CD4-positive, CD25-positive, alpha-beta regulatory T cell (primary cell): ENCODE measurements around the gene R3HDM2. TPM values are rescaled to one million over a fixed set of nuclear protein-coding genes. Genes with fewer than 3 reads are reported as not detected.

Source experiments
- ATAC-seq, 2 donors: fragments of 150-1000 bp; cut with Tn5 transposase; one replicate each; pipeline ENCODE4 v1.10.0; 2021; ENCODE audit warnings: low read depth in 2 of 2, moderate number of reproducible peaks in 2 of 2, moderate library complexity in 1 of 2
- DNase-seq, 3 donors: peaks; one replicate each; pipeline versions ENCODE4 v3.0.0 to v3.0.0-alpha.2; 2012 to 2022; ENCODE audit warnings: mixed read lengths in 1 of 3
- H3K27ac ChIP-seq: one replicate; pipeline ENCODE4 v1.7.0; 2013; ENCODE audit warnings: mild to moderate bottlenecking, low read length; ENCODE audit not compliant: insufficient read depth, poor library complexity, severe bottlenecking
- H3K27me3 ChIP-seq: one replicate; pipeline ENCODE4 v1.7.0; 2013; ENCODE audit warnings: low read length; ENCODE audit not compliant: control insufficient read depth, insufficient read depth
- H3K36me3 ChIP-seq: one replicate; pipeline ENCODE4 v1.7.0; 2013; ENCODE audit warnings: mild to moderate bottlenecking, low read length, moderate library complexity; ENCODE audit not compliant: control insufficient read depth, insufficient read depth
- H3K4me1 ChIP-seq: 2 replicates; pipeline ENCODE4 v1.7.0; 2013; ENCODE audit warnings: mild to moderate bottlenecking, low read length; ENCODE audit not compliant: insufficient read depth, control insufficient read depth, poor library complexity, severe bottlenecking
- H3K4me3 ChIP-seq: one replicate; pipeline ENCODE4 v1.7.0; 2013; ENCODE audit warnings: low read depth, mild to moderate bottlenecking, low read length, moderate library complexity
- H3K9me3 ChIP-seq, 2 experiments: 1 replicate in 1 of 2; 2 replicates in 1 of 2; pipeline ENCODE4 v1.7.0; 2013; ENCODE audit warnings: low read length in 2 of 2, mild to moderate bottlenecking in 1 of 2, moderate library complexity in 1 of 2; ENCODE audit not compliant: control insufficient read depth in 2 of 2
- H3K27ac Mint-ChIP-seq, 3 donors: one replicate each; pipeline ENCODE4 v1.8.0; 2020 to 2022; ENCODE audit warnings: mild to moderate bottlenecking in 3 of 3, mixed read lengths in 3 of 3, moderate library complexity in 2 of 3
- H3K27me3 Mint-ChIP-seq: one replicate; pipeline ENCODE4 v1.8.0; 2022; ENCODE audit warnings: mild to moderate bottlenecking, mixed read lengths
- H3K36me3 Mint-ChIP-seq: one replicate; pipeline ENCODE4 v1.8.0; 2020; ENCODE audit warnings: mixed read lengths
- H3K4me1 Mint-ChIP-seq, 4 donors: one replicate each; pipeline ENCODE4 v1.8.0; 2020 to 2022; ENCODE audit warnings: mixed read lengths in 4 of 4, mild to moderate bottlenecking in 1 of 4
- H3K4me3 Mint-ChIP-seq, 4 donors: one replicate each; pipeline ENCODE4 v1.8.0; 2020 to 2022; ENCODE audit warnings: mild to moderate bottlenecking in 4 of 4, mixed read lengths in 4 of 4, moderate library complexity in 3 of 4
- H3K9me3 Mint-ChIP-seq, 7 donors: one replicate each; pipeline ENCODE4 v1.8.0; 2020 to 2022; ENCODE audit warnings: mixed read lengths in 7 of 7, mild to moderate bottlenecking in 3 of 7, moderate library complexity in 2 of 7
- polyA plus RNA-seq, 4 donors: library from polyadenylated mRNA; unstranded; fragments of 300-500 nt; fragmentation: Illumina TruSeq; gene quantifications; one replicate each; pipeline ENCODE4 v1.2.3, GENCODE V29; 2021
- total RNA-seq: library from RNA; stranded (reverse); gene quantifications from one replicate; pipeline ENCODE4 v1.2.3, GENCODE V29; 2022

R3HDM2 gene
- total and polyA plus RNA-seq, 5 donors from 2014 or later = 6.0 to 115 (median 8.1) TPM

- no peak for ATAC-seq
- H3K4me3 Mint-ChIP-seq = peak overlapping the region in 3 of 4 donors; percentile 56 to 71 (median 66)
- DNase-seq = no peak
- Histone ChIP-seq H3K27me3 (no peaks in the 10 kb centered on the region), H3K36me3 (no peaks in the 10 kb centered on the region), H3K4me1 (peaks cover 15% of the 10 kb centered on the region), H3K4me3 (no peak overlapping the region), H3K9me3 (no peaks in the 10 kb centered on the region), H3K27ac (no peak overlapping the region)
- H3K27me3 Mint-ChIP-seq = peaks cover 23% of the 10 kb centered on the region
- H3K4me1 Mint-ChIP-seq = peaks cover 5 to 34% (median 18%) of the 10 kb centered on the region in 4 donors
- no peaks in the 10 kb centered on the region for H3K9me3 Mint-ChIP-seq
- no peaks in the 10 kb centered on the region for H3K36me3 Mint-ChIP-seq
- peak overlapping the region in 1 of 3 donors; percentile 71 for H3K27ac Mint-ChIP-seq
Observed at GRCh38 chr12:57455374-57456144, 24.7 kb upstream of the R3HDM2 start.

GRCh38 chr12:57454566-57455373 lies 23.9 kb upstream of the R3HDM2 start, which contains the start of gene INHBE:
TSS of gene INHBE (plus strand) at chr12:57455307. CDS start at chr12:57455537, 230 bp downstream.
- no peaks in the 10 kb centered on the region for H3K9me3 Mint-ChIP-seq
- Histone ChIP-seq H3K9me3 (no peaks in the 10 kb centered on the region), H3K4me3 (no peak within 1 kb of the TSS), H3K36me3 (no peaks in the 10 kb centered on the region), H3K27me3 (no peaks in the 10 kb centered on the region), H3K27ac (no peak within 1 kb of the TSS), H3K4me1 (peaks cover 8% of the 10 kb centered on the region)
- peaks cover 19% of the 10 kb centered on the region for H3K27me3 Mint-ChIP-seq
- ATAC-seq (no peak), DNase-seq (no peak)
- H3K36me3 Mint-ChIP-seq = no peaks in the 10 kb centered on the region
- peaks cover 5 to 27% (median 14%) of the 10 kb centered on the region in 4 donors for H3K4me1 Mint-ChIP-seq
- peak within 1 kb of the TSS in 1 of 3 donors; percentile 71 for H3K27ac Mint-ChIP-seq
- peak within 1 kb of the TSS in 3 of 4 donors; percentile 56 to 71 (median 66) for H3K4me3 Mint-ChIP-seq

GRCh38 chr12:57454213-57454565 lies 23.3 kb upstream of the R3HDM2 start:
- Mint-ChIP-seq H3K4me1 (peaks cover 5 to 21% (median 11%) of the 10 kb centered on the region in 4 donors), H3K27ac (no peak overlapping the region), H3K27me3 (peaks cover 13% of the 10 kb centered on the region), H3K36me3 (no peaks in the 10 kb centered on the region), H3K9me3 (no peaks in the 10 kb centered on the region), H3K4me3 (no peak overlapping the region)
- DNase-seq (no peak), ATAC-seq (no peak)
- no peak overlapping the region for H3K4me3 ChIP-seq
- no peaks in the 10 kb centered on the region for H3K36me3 ChIP-seq
- H3K9me3 ChIP-seq = no peaks in the 10 kb centered on the region
- peaks cover 8% of the 10 kb centered on the region for H3K4me1 ChIP-seq
- H3K27me3 ChIP-seq = no peaks in the 10 kb centered on the region
- H3K27ac ChIP-seq = no peak overlapping the region

GRCh38 chr12:57452937-57453509 lies 22.2 kb upstream of the R3HDM2 start:
- H3K27ac Mint-ChIP-seq = peak overlapping the region in 1 of 3 donors; percentile 44
- DNase-seq (peak in 1 of 3 donors; percentile 40), ATAC-seq (peak; percentile 32 to 46)
- Histone ChIP-seq H3K36me3 (no peaks in the 10 kb centered on the region), H3K9me3 (no peaks in the 10 kb centered on the region), H3K27ac (no peak overlapping the region), H3K27me3 (no peaks in the 10 kb centered on the region), H3K4me3 (no peak overlapping the region), H3K4me1 (no peaks in the 10 kb centered on the region)
- peaks cover 10% of the 10 kb centered on the region for H3K27me3 Mint-ChIP-seq
- H3K4me1 Mint-ChIP-seq = peaks cover 0 to 11% (median 5%) of the 10 kb centered on the region in 4 donors
- no peaks in the 10 kb centered on the region for H3K9me3 Mint-ChIP-seq
- no peaks in the 10 kb centered on the region for H3K36me3 Mint-ChIP-seq
- peak overlapping the region in 2 of 4 donors; percentile 43 to 72 for H3K4me3 Mint-ChIP-seq

GRCh38 chr12:57452181-57452936 lies 21.5 kb upstream of the R3HDM2 start:
- no peak overlapping the region for H3K27ac ChIP-seq
- peak overlapping the region in 1 of 4 donors; percentile 43 for H3K4me3 Mint-ChIP-seq
- H3K27ac Mint-ChIP-seq = peak overlapping the region in 1 of 3 donors; percentile 44
- no peak for ATAC-seq
- no peaks in the 10 kb centered on the region for H3K9me3 ChIP-seq
- H3K27me3 ChIP-seq = no peaks in the 10 kb centered on the region
- no peak overlapping the region for H3K4me3 ChIP-seq
- H3K4me1 Mint-ChIP-seq = peaks cover 0 to 7% (median 5%) of the 10 kb centered on the region in 4 donors
- no peaks in the 10 kb centered on the region for H3K36me3 ChIP-seq
- no peaks in the 10 kb centered on the region for H3K9me3 Mint-ChIP-seq
- H3K4me1 ChIP-seq = no peaks in the 10 kb centered on the region
- H3K27me3 Mint-ChIP-seq = peaks cover 10% of the 10 kb centered on the region
- DNase-seq = no peak
- no peaks in the 10 kb centered on the region for H3K36me3 Mint-ChIP-seq

GRCh38 chr12:57451233-57451778 lies 20.5 kb upstream of the R3HDM2 start:
- Mint-ChIP-seq H3K4me3 (no peak overlapping the region), H3K27ac (peak overlapping the region in 1 of 3 donors; percentile 20), H3K27me3 (peaks cover 10% of the 10 kb centered on the region), H3K4me1 (peaks cover 0 to 6% (median 4%) of the 10 kb centered on the region in 4 donors), H3K36me3 (no peaks in the 10 kb centered on the region), H3K9me3 (no peaks in the 10 kb centered on the region)
- Histone ChIP-seq H3K36me3 (no peaks in the 10 kb centered on the region), H3K9me3 (no peaks in the 10 kb centered on the region), H3K4me1 (no peaks in the 10 kb centered on the region), H3K27ac (no peak overlapping the region), H3K4me3 (no peak overlapping the region), H3K27me3 (no peaks in the 10 kb centered on the region)
- no peak for DNase-seq
- ATAC-seq = no peak

- ATAC-seq (no peak), DNase-seq (no peak)
- no peak overlapping the region for H3K4me3 Mint-ChIP-seq
- Histone ChIP-seq H3K27me3 (no peaks in the 10 kb centered on the region), H3K9me3 (no peaks in the 10 kb centered on the region), H3K4me3 (no peak overlapping the region), H3K4me1 (no peaks in the 10 kb centered on the region), H3K36me3 (no peaks in the 10 kb centered on the region), H3K27ac (no peak overlapping the region)
- H3K36me3 Mint-ChIP-seq = no peaks in the 10 kb centered on the region
- no peaks in the 10 kb centered on the region for H3K9me3 Mint-ChIP-seq
- no peak overlapping the region for H3K27ac Mint-ChIP-seq
- H3K27me3 Mint-ChIP-seq = peaks cover 9% of the 10 kb centered on the region
- peaks cover 0 to under 1% (median 0%) of the 10 kb centered on the region in 4 donors for H3K4me1 Mint-ChIP-seq
Observed at GRCh38 chr12:57450057-57450456, 19.2 kb upstream of the R3HDM2 start.
